H9 (cell line): ENCODE measurements around the gene BPTF. TPM values are rescaled to one million over a fixed set of nuclear protein-coding genes. Genes with fewer than 3 reads are reported as not detected.

Experiments used
- DNase-seq: peaks from one replicate; pipeline ENCODE4 v3.0.0-alpha.2; 2017
- H2AFZ ChIP-seq: one replicate; pipeline ENCODE4 v1.6.1; 2013; ENCODE audit warnings: mild to moderate bottlenecking, low read length, control low read depth, moderate library complexity
- H2AK5ac ChIP-seq: 2 replicates; pipeline ENCODE4 v1.6.1; 2013; ENCODE audit warnings: low read length, control low read depth, mixed read lengths; ENCODE audit not compliant: insufficient read length
- H2BK120ac ChIP-seq: one replicate; pipeline ENCODE4 v1.6.1; 2013; ENCODE audit warnings: low read depth, mild to moderate bottlenecking, low read length, control low read depth, inconsistent platforms; ENCODE audit not compliant: poor library complexity, severe bottlenecking
- H2BK12ac ChIP-seq: 2 replicates; pipeline ENCODE4 v1.6.1; 2013; ENCODE audit warnings: low read length, control low read depth, mixed read lengths, low read depth; ENCODE audit not compliant: insufficient read length
- H2BK15ac ChIP-seq: 2 replicates; pipeline ENCODE4 v1.6.1; 2013; ENCODE audit warnings: low read depth, low read length, control low read depth
- H2BK20ac ChIP-seq: one replicate; pipeline ENCODE4 v1.6.1; 2013; ENCODE audit warnings: low read depth, mild to moderate bottlenecking, low read length, control low read depth, inconsistent platforms; ENCODE audit not compliant: poor library complexity, severe bottlenecking
- H2BK5ac ChIP-seq: 2 replicates; pipeline ENCODE4 v1.6.1; 2013; ENCODE audit warnings: low read length, control low read depth, mixed read lengths; ENCODE audit not compliant: insufficient read length
- H3K14ac ChIP-seq: 2 replicates; pipeline ENCODE4 v1.6.1; 2013; ENCODE audit warnings: low read length, control low read depth; ENCODE audit not compliant: insufficient read depth
- H3K18ac ChIP-seq: 2 replicates; pipeline ENCODE4 v1.6.1; 2013; ENCODE audit warnings: low read depth, mild to moderate bottlenecking, mixed read lengths, low read length, control low read depth; ENCODE audit not compliant: insufficient read length
- H3K23ac ChIP-seq: 2 replicates; pipeline ENCODE4 v1.6.1; 2013; ENCODE audit warnings: low read length, control low read depth, mixed read lengths, low read depth; ENCODE audit not compliant: insufficient read length
- H3K23me2 ChIP-seq: 2 replicates; pipeline ENCODE4 v1.6.1; 2013; ENCODE audit warnings: low read depth, mild to moderate bottlenecking, mixed read lengths, low read length, control low read depth; ENCODE audit not compliant: insufficient read length, poor library complexity, severe bottlenecking
- H3K27ac ChIP-seq: 2 replicates; pipeline ENCODE4 v1.5.1; 2013; ENCODE audit warnings: low read length, control low read depth, mixed read lengths, low read depth; ENCODE audit not compliant: insufficient read length
- H3K27me3 ChIP-seq: 2 replicates; pipeline ENCODE4 v1.6.1; 2013; ENCODE audit warnings: low read length, control low read depth, inconsistent platforms; ENCODE audit not compliant: insufficient read depth
- H3K4ac ChIP-seq: 2 replicates; pipeline ENCODE4 v1.6.1; 2013; ENCODE audit warnings: low read depth, mild to moderate bottlenecking, control low read depth, inconsistent platforms, low read length, moderate library complexity
- H3K4me1 ChIP-seq: 2 replicates; pipeline ENCODE4 v1.6.1; 2013; ENCODE audit warnings: low read length, control low read depth, inconsistent platforms; ENCODE audit not compliant: insufficient read depth
- H3K4me2 ChIP-seq: 2 replicates; pipeline ENCODE4 v1.6.1; 2013; ENCODE audit warnings: low read length, control low read depth, mixed read lengths; ENCODE audit not compliant: insufficient read length, insufficient read depth
- H3K56ac ChIP-seq: 2 replicates; pipeline ENCODE4 v1.6.1; 2013; ENCODE audit warnings: low read depth, mild to moderate bottlenecking, mixed read lengths, low read length, control low read depth; ENCODE audit not compliant: insufficient read length
- H3K79me1 ChIP-seq: 2 replicates; pipeline ENCODE4 v1.6.1; 2013; ENCODE audit warnings: low read depth, mild to moderate bottlenecking, moderate library complexity, low read length, control low read depth, inconsistent platforms; ENCODE audit not compliant: insufficient read depth, poor library complexity, severe bottlenecking
- H3K79me2 ChIP-seq: 2 replicates; pipeline ENCODE4 v1.6.1; 2013; ENCODE audit warnings: low read length, control low read depth, inconsistent platforms; ENCODE audit not compliant: insufficient read depth
- H3K9ac ChIP-seq: 2 replicates; pipeline ENCODE4 v1.6.1; 2013; ENCODE audit warnings: low read length, control low read depth, mixed read lengths; ENCODE audit not compliant: insufficient read length; ENCODE audit errors: extremely low read depth
- H3K9me3 ChIP-seq: one replicate; pipeline ENCODE4 v1.6.1; 2013; ENCODE audit warnings: low read depth, low read length, inconsistent platforms; ENCODE audit not compliant: control insufficient read depth
- H3T11ph ChIP-seq: one replicate; pipeline ENCODE4 v1.6.1; 2013; ENCODE audit warnings: mild to moderate bottlenecking, low read length, control low read depth, inconsistent platforms
- H4K20me1 ChIP-seq: one replicate; pipeline ENCODE4 v1.6.1; 2013; ENCODE audit not compliant: control insufficient read depth, insufficient read length, insufficient read depth
- H4K5ac ChIP-seq: 2 replicates; pipeline ENCODE4 v1.6.1; 2013; ENCODE audit warnings: low read depth, mild to moderate bottlenecking, mixed read lengths, low read length, control low read depth; ENCODE audit not compliant: insufficient read length
- H4K8ac ChIP-seq: replicated peaks from 2 replicates; pipeline ENCODE4 v1.6.1; 2013; ENCODE audit warnings: low read length, control low read depth, mixed read lengths, low read depth; ENCODE audit not compliant: insufficient read length
- H4K91ac ChIP-seq: 2 replicates; pipeline ENCODE4 v1.6.1; 2013; ENCODE audit warnings: low read depth, mild to moderate bottlenecking, moderate library complexity, mixed read lengths, low read length, control low read depth; ENCODE audit not compliant: insufficient read length
- H3K27ac Mint-ChIP-seq, 3 experiments: 2 replicates in 2 of 3; 3 replicates in 1 of 3; pipeline ENCODE4 v1.8.0; 2020 to 2021; ENCODE audit warnings: mixed read lengths in 3 of 3, mild to moderate bottlenecking in 1 of 3, moderate library complexity in 1 of 3
- H3K27me3 Mint-ChIP-seq: 2 replicates; pipeline ENCODE4 v1.8.0; 2021; ENCODE audit warnings: low read depth, mild to moderate bottlenecking, moderate library complexity, mixed read lengths
- H3K36me3 Mint-ChIP-seq, 3 experiments: 2 replicates in 2 of 3; 3 replicates in 1 of 3; pipeline ENCODE4 v1.8.0; 2020 to 2021; ENCODE audit warnings: low read depth in 3 of 3, mixed read lengths in 3 of 3; ENCODE audit not compliant: insufficient read depth in 1 of 3
- H3K4me1 Mint-ChIP-seq, 2 experiments: 2 replicates each; pipeline ENCODE4 v1.8.0; 2020; ENCODE audit warnings: mixed read lengths in 2 of 2
- H3K4me3 Mint-ChIP-seq, 2 experiments: 2 replicates in 1 of 2; 3 replicates in 1 of 2; pipeline ENCODE4 v1.8.0; 2020 to 2021; ENCODE audit warnings: mild to moderate bottlenecking in 2 of 2, mixed read lengths in 2 of 2, moderate library complexity in 1 of 2
- H3K9me3 Mint-ChIP-seq, 2 experiments: 2 replicates in 1 of 2; 3 replicates in 1 of 2; pipeline ENCODE4 v1.8.0; 2020; ENCODE audit warnings: mild to moderate bottlenecking in 2 of 2, mixed read lengths in 2 of 2, moderate library complexity in 1 of 2
- WGBS: extraction: QIAGEN DNeasy Blood & Tissue Kit; methylation state at CpG from one replicate; pipeline ENCODE4 v1.1.7; 2013; ENCODE audit warnings: missing lambda C conversion rate, low lambda C conversion rate, mixed read lengths; ENCODE audit not compliant: insufficient read length; ENCODE audit errors: extremely low coverage; 5-methylcytosine and 5-hydroxymethylcytosine counted together
- total RNA-seq: library from RNA; stranded (reverse); gene quantifications from 2 replicates; pipeline ENCODE4 v1.2.1, GENCODE V29; 2021
- TF ChIP-seq, protein P1 (sequence below): fragments of 200-600 bp; sonication (generic); conservative IDR thresholded peaks from 3 replicates; pipeline ENCODE4 v1.8.0; 2021; ENCODE audit warnings: antibody characterized with exemption, mild to moderate bottlenecking

Gene BPTF
- total RNA-seq, 1 experiment from 2014 or later: 203 TPM

DNA sequence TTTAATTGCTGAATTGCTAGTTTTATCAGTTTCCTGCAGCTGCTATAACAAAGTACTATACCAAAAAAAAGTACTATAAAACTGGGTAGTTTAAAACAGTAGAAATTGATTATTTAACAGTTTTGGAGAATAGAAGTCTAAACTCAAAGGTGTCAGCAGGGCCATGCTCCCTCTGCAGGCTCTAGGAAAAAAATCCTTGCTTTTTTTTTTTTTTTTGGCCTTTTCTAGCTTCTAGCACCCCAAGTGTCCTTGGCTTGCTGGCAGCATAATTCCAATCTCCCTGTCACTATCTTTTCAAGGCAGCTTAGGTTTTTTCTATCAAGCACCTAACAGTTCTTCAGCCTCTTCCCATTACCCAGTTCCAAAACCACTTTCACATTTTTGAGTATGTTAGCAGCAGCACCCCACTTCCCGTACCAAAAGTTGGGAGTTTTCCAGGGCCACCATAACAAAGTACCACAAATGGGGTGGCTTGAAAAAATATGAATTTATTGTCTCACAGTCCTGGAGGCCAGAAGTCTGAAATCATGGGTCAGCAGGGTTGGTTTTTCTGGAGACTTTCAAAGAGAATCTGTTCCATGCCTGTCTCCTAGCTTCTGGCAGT lies 37.4 kb downstream of the BPTF start:
- Histone ChIP-seq H3K79me1 (peaks cover 17% of the 10 kb centered on the region), H3K23ac (no peak overlapping the region), H2AFZ (no peak overlapping the region), H4K20me1 (no peaks in the 10 kb centered on the region), H2BK5ac (no peak overlapping the region), H4K91ac (no peak overlapping the region), H2BK12ac (no peak overlapping the region), H3K9ac (no peak overlapping the region), H3K23me2 (no peaks in the 10 kb centered on the region), H3T11ph (no peak overlapping the region), H3K9me3 (no peaks in the 10 kb centered on the region), H3K4me2 (no peak overlapping the region), H3K14ac (no peak overlapping the region), H3K4me1 (no peaks in the 10 kb centered on the region), H4K5ac (no peak overlapping the region), H3K79me2 (peaks cover 27% of the 10 kb centered on the region; the same call in 1 of the 2 replicates), H3K18ac (no peak overlapping the region), H3K4ac (no peak overlapping the region), H3K27ac (no peak overlapping the region), H2BK20ac (no peak overlapping the region), H3K56ac (no peak overlapping the region), H2AK5ac (no peak overlapping the region), H4K8ac (no peak overlapping the region), H3K27me3 (no peaks in the 10 kb centered on the region), H2BK120ac (no peak overlapping the region), H2BK15ac (no peak overlapping the region)
- Mint-ChIP-seq H3K9me3 (no peaks in the 10 kb centered on the region), H3K36me3 (peaks cover 12 to 33% (median 24%) of the 10 kb centered on the region in 3 experiments; a peak in 6 of 7 replicates), H3K27ac (peak overlapping the region in 1 of 3 experiments; percentile 28; a peak in 1 of 7 replicates), H3K4me1 (peaks cover 2 to 4% of the 10 kb centered on the region in 2 experiments; a peak in 2 of 4 replicates), H3K27me3 (no peaks in the 10 kb centered on the region), H3K4me3 (no peak overlapping the region)
- WGBS: no CpG with 5 or more reads among the region's 1 CpG
- TF ChIP-seq, protein P1, sequence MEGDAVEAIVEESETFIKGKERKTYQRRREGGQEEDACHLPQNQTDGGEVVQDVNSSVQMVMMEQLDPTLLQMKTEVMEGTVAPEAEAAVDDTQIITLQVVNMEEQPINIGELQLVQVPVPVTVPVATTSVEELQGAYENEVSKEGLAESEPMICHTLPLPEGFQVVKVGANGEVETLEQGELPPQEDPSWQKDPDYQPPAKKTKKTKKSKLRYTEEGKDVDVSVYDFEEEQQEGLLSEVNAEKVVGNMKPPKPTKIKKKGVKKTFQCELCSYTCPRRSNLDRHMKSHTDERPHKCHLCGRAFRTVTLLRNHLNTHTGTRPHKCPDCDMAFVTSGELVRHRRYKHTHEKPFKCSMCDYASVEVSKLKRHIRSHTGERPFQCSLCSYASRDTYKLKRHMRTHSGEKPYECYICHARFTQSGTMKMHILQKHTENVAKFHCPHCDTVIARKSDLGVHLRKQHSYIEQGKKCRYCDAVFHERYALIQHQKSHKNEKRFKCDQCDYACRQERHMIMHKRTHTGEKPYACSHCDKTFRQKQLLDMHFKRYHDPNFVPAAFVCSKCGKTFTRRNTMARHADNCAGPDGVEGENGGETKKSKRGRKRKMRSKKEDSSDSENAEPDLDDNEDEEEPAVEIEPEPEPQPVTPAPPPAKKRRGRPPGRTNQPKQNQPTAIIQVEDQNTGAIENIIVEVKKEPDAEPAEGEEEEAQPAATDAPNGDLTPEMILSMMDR: peak; percentile 46; the same call in 2 of the 3 replicates
- no peak for DNase-seq
